Spleen (tissue), 11 donors: ENCODE measurements around the gene LMF1. TPM values are rescaled to one million over a fixed set of nuclear protein-coding genes. Genes with fewer than 3 reads are reported as not detected.
A peak's percentile ranks its signal among the peaks of the same experiment; 100 is the strongest.

ENCODE experiments used
- DNase-seq: peaks from one replicate; pipeline ENCODE4 v3.0.0-alpha.2; 2020
- H3K27ac ChIP-seq, 8 donors: fragments of 200-600 bp; sonication (generic) in 7 of 8; 1 replicate in 4 of 8; 2 replicates in 4 of 8; pipeline versions ENCODE4 v1.5.0 to v1.8.0; 2016 to 2021; ENCODE audit warnings: inconsistent platforms in 4 of 8, mild to moderate bottlenecking in 4 of 8, moderate library complexity in 1 of 8
- H3K27me3 ChIP-seq, 7 donors: fragments of 200-600 bp; sonication (generic) in 6 of 7; replicated peaks in 1 of 7; 1 replicate in 4 of 7; 2 replicates in 3 of 7; pipeline versions ENCODE4 v1.5.0 to v1.8.0; 2016 to 2021; ENCODE audit warnings: inconsistent platforms in 3 of 7, mild to moderate bottlenecking in 1 of 7
- H3K36me3 ChIP-seq, 6 donors: fragments of 200-600 bp; sonication (generic) in 5 of 6; 1 replicate in 4 of 6; 2 replicates in 2 of 6; pipeline versions ENCODE4 v1.5.0 to v1.8.0; 2016 to 2021; ENCODE audit warnings: inconsistent platforms in 2 of 6
- H3K4me1 ChIP-seq, 6 donors: fragments of 200-600 bp; sonication (generic) in 5 of 6; 1 replicate in 3 of 6; 2 replicates in 3 of 6; pipeline versions ENCODE4 v1.5.0 to v1.8.0; 2016 to 2021; ENCODE audit warnings: inconsistent platforms in 3 of 6
- H3K4me3 ChIP-seq, 8 donors: fragments of 200-600 bp; sonication (generic) in 7 of 8; 1 replicate in 4 of 8; 2 replicates in 4 of 8; pipeline versions ENCODE4 v1.5.0 to v1.8.0; 2016 to 2021; ENCODE audit warnings: inconsistent platforms in 4 of 8, mild to moderate bottlenecking in 4 of 8, moderate library complexity in 2 of 8
- H3K9me3 ChIP-seq, 8 donors: fragments of 200-600 bp; sonication (generic) in 7 of 8; 1 replicate in 4 of 8; 2 replicates in 4 of 8; pipeline versions ENCODE4 v1.5.0 to v1.8.0; 2016 to 2021; ENCODE audit warnings: inconsistent platforms in 4 of 8
- CTCF ChIP-seq, 11 experiments: fragments of 200-600 bp in 7 of 11; fragments of 450-650 bp in 4 of 11; sonication (generic) in 4 of 11; IDR thresholded peaks in 8 of 11; conservative IDR thresholded peaks in 3 of 11; 1 replicate in 7 of 11; 2 replicates in 4 of 11; pipeline versions ENCODE4 v1.4.0 to v1.8.0; 2016 to 2021; ENCODE audit warnings: antibody characterized with exemption in 11 of 11, inconsistent platforms in 4 of 11, mild to moderate bottlenecking in 1 of 11
- POLR2A ChIP-seq, 3 donors: fragments of 450-650 bp; IDR thresholded peaks; one replicate each; pipeline ENCODE4 v1.5.1; 2017; ENCODE audit warnings: antibody characterized with exemption in 3 of 3, mild to moderate bottlenecking in 1 of 3
- POLR2AphosphoS5 ChIP-seq, 3 donors: sonication (generic); formaldehyde crosslinking; IDR thresholded peaks; one replicate each; pipeline ENCODE4 v1.5.1; 2017; ENCODE audit warnings: antibody characterized with exemption in 3 of 3
- WGBS, 5 donors: extraction: QIAGEN DNeasy Blood & Tissue Kit in 3 of 5; methylation state at CpG; one replicate each; pipeline versions ENCODE4 v1.1.5 to v1.1.7; 2013 to 2018; 5-methylcytosine and 5-hydroxymethylcytosine counted together
- intact Hi-C: fragments of 100-400 bp; cut with DNase I; formaldehyde crosslinking; loops from one replicate; pipeline ENCODE4 v1.15.0; 2023; ENCODE audit warnings: low total_unique reads
- polyA plus RNA-seq, 3 donors: library from polyadenylated mRNA; stranded (reverse); fragments of 200-250 nt; gene quantifications; one replicate each; pipeline ENCODE4 v1.2.1, GENCODE V29; 2013
- total RNA-seq, 7 donors: library from RNA; depleted of rRNA in 3 of 7; stranded (reverse); fragments of >200 nt in 3 of 7; fragmentation: NEBNext Ultra II Directional in 4 of 7; extraction: Animal tissue kit (Norgen Biotek cat#: 25700) in 4 of 7; gene quantifications; one replicate each; pipeline versions ENCODE4 v1.1.0 to v1.2.1, GENCODE V29; 2016 to 2021
- donor health status: healthy with polysubstance abuse.
- donor health status: DM: no; HTN: no; CAD: no; lungs with moderate emphysema.
- donor health status: DM: no; HTN: no; CAD: no.
- donor health status: Bipolar disorder and iron deficiency.
- donor health status: healthy.
- donor health status: DM: no; HTN: no; CAD: no.
- donor health status: DM: yes; HTN: yes; CAD: no.

LMF1 gene
- total and polyA plus RNA-seq, 10 donors: 10.4 to 57.6 (median 32.5) TPM

GRCh38 chr16:1006781-1007180 lies 36.0 kb upstream of the LMF1 start:
- Histone ChIP-seq H3K36me3 (no peaks in the 10 kb centered on the region), H3K27me3 (peaks cover 0 to 83% (median 15%) of the 10 kb centered on the region in 7 donors), H3K4me1 (peaks cover 0 to 23% (median 10%) of the 10 kb centered on the region in 6 donors), H3K4me3 (no peak overlapping the region), H3K27ac (no peak overlapping the region), H3K9me3 (no peaks in the 10 kb centered on the region)
- intact Hi-C loops: no loop called here
- DNase-seq: no peak
- TF ChIP-seq POLR2AphosphoS5 (IDR thresholded peaks at IDR 0.05) (no peak), CTCF (IDR thresholded peaks at IDR 0.05 in 8 of 11, conservative IDR thresholded peaks at IDR 0.05 in 3 of 11) (no peak), POLR2A (IDR thresholded peaks at IDR 0.05) (no peak)
- WGBS, 5 donors: 80 to 92% (median 91%) methylated on average over 14 to 25 of the region's 25 CpGs

GRCh38 chr16:1005286-1005685 lies 34.5 kb upstream of the LMF1 start:
- 85 to 96% (median 93%) methylated on average over 11 of the region's 11 CpGs for WGBS, 5 donors
- Histone ChIP-seq H3K27ac (no peak overlapping the region), H3K27me3 (peaks cover 0 to 80% (median 15%) of the 10 kb centered on the region in 7 donors), H3K9me3 (no peaks in the 10 kb centered on the region), H3K36me3 (no peaks in the 10 kb centered on the region), H3K4me3 (no peak overlapping the region), H3K4me1 (peaks cover 0 to 23% (median 10%) of the 10 kb centered on the region in 6 donors)
- intact Hi-C loops: no loop called here
- TF ChIP-seq CTCF (IDR thresholded peaks at IDR 0.05 in 8 of 11, conservative IDR thresholded peaks at IDR 0.05 in 3 of 11) (no peak), POLR2A (IDR thresholded peaks at IDR 0.05) (no peak), POLR2AphosphoS5 (IDR thresholded peaks at IDR 0.05) (no peak)
- no peak for DNase-seq

GRCh38 chr16:1003391-1004347 lies 32.9 kb upstream of the LMF1 start:
- TF ChIP-seq POLR2AphosphoS5 (IDR thresholded peaks at IDR 0.05) (peak in 1 of 3 donors; percentile 31), POLR2A (IDR thresholded peaks at IDR 0.05) (no peak), CTCF (IDR thresholded peaks at IDR 0.05 in 8 of 11, conservative IDR thresholded peaks at IDR 0.05 in 3 of 11) (no peak)
- peaks cover 0 to 23% (median 10%) of the 10 kb centered on the region in 6 donors for H3K4me1 ChIP-seq
- no peaks in the 10 kb centered on the region for H3K36me3 ChIP-seq
- no peak for DNase-seq
- intact Hi-C loops: no loop called here
- peak overlapping the region in 1 of 8 donors; percentile 37 for H3K4me3 ChIP-seq
- WGBS, 5 donors: 57 to 67% (median 63%) methylated on average over 30 to 41 of the region's 41 CpGs
- H3K9me3 ChIP-seq: no peaks in the 10 kb centered on the region
- H3K27me3 ChIP-seq: peaks cover 0 to 80% (median 8%) of the 10 kb centered on the region in 7 donors
- H3K27ac ChIP-seq: peak overlapping the region in 3 of 8 donors; percentile 42 to 71 (median 46)
